Gastroesophageal sphincter (tissue), 4 donors: ENCODE measurements around the gene PCDHGA1. TPM values are rescaled to one million over a fixed set of nuclear protein-coding genes. Genes with fewer than 3 reads are reported as not detected.

ENCODE experiments used
- ATAC-seq: fragments of 150-250 bp; one replicate; pipeline ENCODE4 v1.9.1; 2016; ENCODE audit warnings: mild to moderate bottlenecking, moderate library complexity
- H3K27ac ChIP-seq, 4 donors: fragments of 200-600 bp; sonication (generic) in 3 of 4; 1 replicate in 3 of 4; 2 replicates in 1 of 4; pipeline ENCODE4 v1.5.1; 2016 to 2019
- H3K27me3 ChIP-seq: fragments of 200-600 bp; sonication (generic); one replicate; pipeline ENCODE4 v1.5.1; 2019
- H3K36me3 ChIP-seq, 2 donors: fragments of 200-600 bp; sonication (generic); one replicate each; pipeline ENCODE4 v1.5.1; 2019; ENCODE audit warnings: control low read depth in 1 of 2
- H3K4me1 ChIP-seq, 3 donors: fragments of 200-600 bp; sonication (generic); 1 replicate in 2 of 3; 2 replicates in 1 of 3; pipeline ENCODE4 v1.5.1; 2016 to 2019; ENCODE audit warnings: control low read depth in 2 of 3
- H3K4me3 ChIP-seq, 2 donors: fragments of 200-600 bp; sonication (generic); one replicate each; pipeline ENCODE4 v1.5.1; 2019; ENCODE audit warnings: mild to moderate bottlenecking in 1 of 2, moderate library complexity in 1 of 2
- H3K9me3 ChIP-seq, 3 donors: fragments of 200-600 bp; sonication (generic); one replicate each; pipeline ENCODE4 v1.5.1; 2017 to 2019; ENCODE audit warnings: control low read depth in 2 of 3
- CTCF ChIP-seq, 4 experiments: fragments of 200-600 bp in 2 of 4; fragments of 450-650 bp in 2 of 4; sonication (generic) in 1 of 4; IDR thresholded peaks; one replicate each; pipeline ENCODE4 v1.5.1; 2017 to 2019; ENCODE audit warnings: antibody characterized with exemption in 4 of 4, mild to moderate bottlenecking in 2 of 4, moderate library complexity in 2 of 4
- EP300 ChIP-seq: sonication (generic); formaldehyde crosslinking; IDR thresholded peaks from one replicate; pipeline ENCODE4 v1.6.1; 2017; ENCODE audit warnings: antibody characterized with exemption, mild to moderate bottlenecking
- POLR2A ChIP-seq, 2 donors: fragments of 450-650 bp; IDR thresholded peaks; one replicate each; pipeline ENCODE4 v1.6.1; 2017; ENCODE audit warnings: antibody characterized with exemption in 2 of 2, mild to moderate bottlenecking in 2 of 2, moderate library complexity in 1 of 2
- POLR2AphosphoS5 ChIP-seq: sonication (generic); formaldehyde crosslinking; IDR thresholded peaks from one replicate; pipeline ENCODE4 v1.6.1; 2017; ENCODE audit warnings: antibody characterized with exemption
- WGBS, 2 donors: methylation state at CpG; one replicate each; pipeline ENCODE4 v1.1.5; 2018; ENCODE audit warnings: low coverage in 1 of 2; 5-methylcytosine and 5-hydroxymethylcytosine counted together
- total RNA-seq, 4 donors: library from RNA; depleted of rRNA; stranded (reverse); fragments of >200 nt; gene quantifications; one replicate each; pipeline ENCODE4 v1.1.0, GENCODE V29; 2016

The PCDHGA1 gene
- total RNA-seq, 4 donors from 2014 or later, result 0.67 to 1.3 (median 1.1) TPM

- H3K4me3 ChIP-seq, result no peak overlapping the region
- H3K36me3 ChIP-seq, result peaks cover 0 to 34% of the 10 kb centered on the region in 2 donors
- H3K27me3 ChIP-seq, result no peaks in the 10 kb centered on the region
- H3K27ac ChIP-seq, result peak overlapping the region in 3 of 4 donors; percentile 94 to 97 (median 96)
- no peak for ATAC-seq
- H3K4me1 ChIP-seq, result peaks cover 2 to 85% (median 25%) of the 10 kb centered on the region in 3 donors
- H3K9me3 ChIP-seq, result no peaks in the 10 kb centered on the region
- TF ChIP-seq POLR2A (IDR thresholded peaks at IDR 0.05) (no peak), CTCF (IDR thresholded peaks at IDR 0.05) (no peak), POLR2AphosphoS5 (no peak)
- WGBS, 2 donors, result 81 to 91% methylated on average over 3 to 4 of the region's 4 CpGs
Measured at GRCh38 chr5:141515946-141516671, 185.8 kb downstream of the PCDHGA1 start.

GRCh38 chr5:141516672-141517025, 186.3 kb downstream of the PCDHGA1 start:
- Histone ChIP-seq H3K27ac (peak overlapping the region in 2 of 4 donors; percentile 94 to 97), H3K9me3 (no peaks in the 10 kb centered on the region), H3K4me1 (peaks cover 2 to 88% (median 27%) of the 10 kb centered on the region in 3 donors), H3K36me3 (peaks cover 0 to 28% of the 10 kb centered on the region in 2 donors), H3K27me3 (no peaks in the 10 kb centered on the region), H3K4me3 (no peak overlapping the region)
- TF ChIP-seq POLR2AphosphoS5, result no peak
- no peak for TF ChIP-seq CTCF (IDR thresholded peaks at IDR 0.05)
- TF ChIP-seq POLR2A (IDR thresholded peaks at IDR 0.05), result no peak
- no peak for TF ChIP-seq EP300
- WGBS, 2 donors, result 85 to 87% methylated on average over 2 to 6 of the region's 8 CpGs
- no peak for ATAC-seq

GRCh38 chr5:141517312-141517711, 187.0 kb downstream of the PCDHGA1 start:
- no peaks in the 10 kb centered on the region for H3K9me3 ChIP-seq
- no peak overlapping the region for H3K4me3 ChIP-seq
- WGBS, 2 donors, result 86 to 88% methylated on average over 1 to 6 of the region's 8 CpGs
- H3K36me3 ChIP-seq, result peaks cover 0 to 25% of the 10 kb centered on the region in 2 donors
- TF ChIP-seq POLR2A (IDR thresholded peaks at IDR 0.05) (no peak), CTCF (IDR thresholded peaks at IDR 0.05) (no peak), EP300 (no peak), POLR2AphosphoS5 (no peak)
- ATAC-seq, result no peak
- H3K27me3 ChIP-seq, result no peaks in the 10 kb centered on the region
- H3K27ac ChIP-seq, result peak overlapping the region in 3 of 4 donors; percentile 12 to 27 (median 24)
- H3K4me1 ChIP-seq, result peaks cover 2 to 88% (median 33%) of the 10 kb centered on the region in 3 donors

GRCh38 chr5:141517880-141518617, 187.7 kb downstream of the PCDHGA1 start:
- Histone ChIP-seq H3K9me3 (no peaks in the 10 kb centered on the region), H3K36me3 (peaks cover 0 to 32% of the 10 kb centered on the region in 2 donors), H3K4me1 (peaks cover 2 to 87% (median 33%) of the 10 kb centered on the region in 3 donors), H3K27me3 (no peaks in the 10 kb centered on the region), H3K27ac (peak overlapping the region in 2 of 4 donors; percentile 24 to 27), H3K4me3 (no peak overlapping the region)
- TF ChIP-seq CTCF (IDR thresholded peaks at IDR 0.05), result no peak
- no peak for TF ChIP-seq EP300
- no peak for TF ChIP-seq POLR2AphosphoS5
- TF ChIP-seq POLR2A (IDR thresholded peaks at IDR 0.05), result no peak
- ATAC-seq, result no peak
- 62 to 71% methylated on average over 7 to 9 of the region's 11 CpGs for WGBS, 2 donors
